ENCODE data around the gene SERPINA3. TPM values are rescaled to one million over a fixed set of nuclear protein-coding genes. Genes with fewer than 3 reads are reported as not detected.

The SERPINA3 gene
- total RNA-seq, 2 donors from 2014 or later, result 279 to 301 TPM

DNA sequence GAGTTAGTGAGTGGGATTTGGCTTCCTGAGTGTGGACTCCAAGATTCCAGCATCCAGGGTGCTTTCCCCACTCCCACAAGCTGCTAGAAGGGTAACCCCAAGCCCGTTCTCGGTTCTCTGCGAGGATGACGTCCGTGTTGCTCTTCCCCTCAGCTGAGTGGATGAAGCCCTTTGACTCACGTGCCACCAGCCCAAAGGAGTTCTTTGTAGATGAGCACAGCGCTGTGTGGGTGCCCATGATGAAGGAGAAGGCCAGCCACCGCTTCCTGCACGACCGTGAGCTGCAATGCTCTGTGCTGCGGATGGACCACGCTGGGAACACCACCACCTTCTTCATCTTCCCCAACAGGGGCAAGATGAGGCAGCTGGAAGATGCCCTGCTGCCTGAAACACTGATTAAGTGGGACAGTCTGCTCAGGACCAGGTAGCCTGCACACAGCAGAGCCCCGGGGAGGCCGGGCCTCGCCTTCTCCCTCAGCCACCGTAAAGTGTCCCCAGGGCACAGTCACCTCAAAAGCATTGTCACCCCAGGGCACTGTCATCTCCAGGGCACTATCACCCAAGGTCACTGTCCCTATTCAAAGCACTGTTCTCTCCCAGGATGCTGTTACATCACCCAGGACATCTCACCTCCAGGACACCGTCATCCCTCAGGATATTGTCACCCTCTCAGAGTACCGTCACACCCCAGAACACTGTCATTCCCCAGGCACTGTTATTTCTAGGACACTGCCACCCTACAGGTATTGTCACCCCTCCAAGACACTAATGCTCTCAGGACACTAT is 31.3 kb downstream of the SERPINA3 start:
- intact Hi-C loops (cut with DNase I), result no loop called here
- DNase-seq (ENCODE audit: low spot score), result no peak

DNA sequence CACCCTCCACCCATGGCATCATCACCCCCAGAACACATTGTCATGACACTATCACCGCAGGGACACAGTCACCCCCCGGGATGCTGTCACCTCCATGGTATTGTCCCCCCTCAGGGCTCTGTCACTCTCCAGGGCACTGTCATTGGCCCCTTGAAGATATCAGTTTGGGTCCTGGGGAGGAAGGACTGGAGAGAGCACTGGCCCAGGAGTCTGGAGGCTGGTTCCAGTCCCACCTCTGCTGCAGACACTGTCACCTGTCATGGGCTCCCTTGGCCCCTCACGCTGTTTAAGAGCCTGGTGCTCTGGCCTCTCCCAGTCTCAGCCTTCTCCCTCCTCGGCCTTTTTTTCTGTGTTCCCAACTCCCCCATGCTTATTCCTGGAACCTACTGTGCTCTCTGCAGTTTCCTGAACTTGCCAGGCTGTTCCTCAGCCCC is 31.9 kb downstream of the SERPINA3 start:
- intact Hi-C loops (cut with DNase I), result no loop called here
- no peak for DNase-seq (ENCODE audit: low spot score)

DNA sequence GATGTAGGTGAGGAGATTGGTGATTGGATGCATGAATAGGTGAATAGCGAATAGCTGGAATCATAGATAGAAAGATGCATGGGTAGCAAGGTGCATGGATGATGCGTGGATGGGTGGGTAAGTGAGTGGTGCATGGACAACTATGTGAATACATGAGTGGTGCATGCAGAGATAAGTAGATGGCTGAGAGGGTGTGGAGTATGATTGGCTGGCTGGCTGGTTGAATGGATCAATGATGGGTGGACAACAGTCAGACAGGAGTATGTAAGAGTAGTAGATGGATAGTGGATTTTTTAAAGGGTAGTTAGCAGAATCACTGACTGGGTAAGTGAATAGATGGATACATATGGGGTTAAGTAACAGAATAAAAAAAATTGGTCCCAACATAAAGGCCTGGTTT is 33.9 kb downstream of the SERPINA3 start:
- intact Hi-C loops (cut with DNase I), result no loop called here
- no peak for DNase-seq (ENCODE audit: low spot score)

DNA sequence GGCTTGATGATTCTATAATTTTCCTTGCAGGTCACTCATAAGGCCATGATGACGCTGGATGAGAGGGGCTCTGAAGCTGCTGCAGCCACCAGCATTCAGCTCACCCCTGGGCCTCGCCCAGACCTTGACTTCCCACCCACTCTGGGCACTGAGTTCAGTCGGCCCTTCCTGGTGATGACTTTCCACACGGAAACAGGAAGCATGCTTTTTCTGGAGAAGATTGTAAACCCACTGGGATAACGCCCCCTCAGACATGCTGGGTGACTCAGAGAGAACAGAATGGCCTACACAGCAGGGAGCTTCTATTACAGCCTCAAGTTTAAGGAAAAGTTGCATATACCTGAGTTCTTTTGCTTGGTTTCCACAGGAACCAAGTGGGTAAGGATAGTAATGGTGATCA is 34.3 kb downstream of the SERPINA3 start:
- DNase-seq (ENCODE audit: low spot score), result no peak
- intact Hi-C loops (cut with DNase I), result no loop called here

DNA sequence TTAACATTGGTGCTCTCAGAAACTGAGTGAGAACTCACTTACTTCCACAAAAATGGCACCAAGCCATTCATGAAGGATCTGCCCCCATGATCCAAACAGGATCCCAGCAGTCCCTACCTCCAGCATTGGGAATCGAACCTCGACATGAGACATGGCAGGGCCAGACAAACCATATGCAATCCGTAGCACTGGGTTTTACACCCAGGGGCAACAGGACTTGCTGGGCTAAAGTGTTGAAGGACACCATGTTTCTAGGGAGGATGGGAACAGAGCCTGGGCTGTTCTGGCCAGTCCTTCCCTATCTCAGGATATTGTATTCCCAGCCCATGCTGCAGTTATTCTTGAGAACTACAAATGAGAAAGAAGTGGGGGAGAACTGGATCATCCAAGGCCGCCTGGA is 36.6 kb downstream of the SERPINA3 start:
- no peak for DNase-seq (ENCODE audit: low spot score)
- intact Hi-C loops (cut with DNase I), result no loop called here

DNA sequence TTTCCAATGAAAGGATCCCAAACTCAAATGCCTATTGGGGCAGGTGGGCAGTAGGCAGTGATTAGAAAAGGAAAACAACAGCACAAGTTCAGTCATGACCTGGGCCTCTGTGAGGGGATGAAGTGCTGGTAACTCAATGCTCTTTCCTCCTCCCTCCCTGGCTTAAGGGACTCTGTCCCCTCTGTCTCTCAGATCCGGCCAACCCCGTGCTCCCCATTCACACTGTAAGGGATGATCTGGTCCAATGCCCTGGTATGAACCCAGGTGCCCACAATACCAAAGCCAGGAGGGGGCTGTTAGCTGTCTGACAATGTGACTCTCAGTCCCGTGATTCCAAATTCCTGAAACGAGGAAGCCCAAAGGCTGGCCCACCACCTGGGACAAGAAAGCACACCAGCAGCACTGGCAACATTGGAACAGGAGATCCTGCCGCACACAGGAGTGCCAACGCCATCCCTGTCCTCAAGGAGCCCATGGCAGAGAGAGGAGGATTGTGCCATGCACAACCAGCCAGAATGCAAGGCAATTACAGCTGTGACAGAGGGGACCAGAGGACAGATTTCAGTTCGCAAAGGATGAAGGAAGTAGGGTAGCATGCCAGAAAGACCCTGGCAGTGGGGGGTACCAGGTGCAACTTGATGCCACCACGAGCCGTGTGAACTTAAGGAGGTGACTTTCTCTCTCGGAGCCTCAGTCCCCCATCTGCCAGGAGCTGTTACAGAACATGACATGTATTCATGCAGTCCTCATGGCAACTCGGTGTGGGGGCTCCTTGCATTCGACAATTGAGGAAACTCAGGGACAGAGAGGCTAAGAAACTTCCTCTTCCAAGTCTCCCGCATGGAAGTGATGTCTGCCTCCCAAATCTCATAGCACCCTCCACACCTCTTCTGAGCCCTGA is 37.6 kb downstream of the SERPINA3 start:
- no peak for DNase-seq (ENCODE audit: low spot score)
- intact Hi-C loops (cut with DNase I), result no loop called here

DNA sequence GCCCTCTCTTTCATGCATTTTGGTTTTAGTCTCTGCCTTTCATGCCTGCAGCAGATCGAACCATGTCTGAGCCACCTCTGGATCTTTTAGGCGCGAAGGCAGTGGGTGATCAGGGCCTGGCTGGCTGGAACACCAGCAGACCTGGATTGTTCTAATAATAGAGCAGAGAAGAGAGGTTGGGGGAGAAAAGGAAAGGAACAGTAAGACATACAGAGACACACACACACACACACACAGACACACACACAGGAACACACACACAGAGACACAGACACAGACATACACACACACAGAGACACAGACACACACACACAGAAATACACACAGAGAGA is 38.2 kb downstream of the SERPINA3 start:
- DNase-seq (ENCODE audit: low spot score), result no peak
- intact Hi-C loops (cut with DNase I), result no loop called here

DNA sequence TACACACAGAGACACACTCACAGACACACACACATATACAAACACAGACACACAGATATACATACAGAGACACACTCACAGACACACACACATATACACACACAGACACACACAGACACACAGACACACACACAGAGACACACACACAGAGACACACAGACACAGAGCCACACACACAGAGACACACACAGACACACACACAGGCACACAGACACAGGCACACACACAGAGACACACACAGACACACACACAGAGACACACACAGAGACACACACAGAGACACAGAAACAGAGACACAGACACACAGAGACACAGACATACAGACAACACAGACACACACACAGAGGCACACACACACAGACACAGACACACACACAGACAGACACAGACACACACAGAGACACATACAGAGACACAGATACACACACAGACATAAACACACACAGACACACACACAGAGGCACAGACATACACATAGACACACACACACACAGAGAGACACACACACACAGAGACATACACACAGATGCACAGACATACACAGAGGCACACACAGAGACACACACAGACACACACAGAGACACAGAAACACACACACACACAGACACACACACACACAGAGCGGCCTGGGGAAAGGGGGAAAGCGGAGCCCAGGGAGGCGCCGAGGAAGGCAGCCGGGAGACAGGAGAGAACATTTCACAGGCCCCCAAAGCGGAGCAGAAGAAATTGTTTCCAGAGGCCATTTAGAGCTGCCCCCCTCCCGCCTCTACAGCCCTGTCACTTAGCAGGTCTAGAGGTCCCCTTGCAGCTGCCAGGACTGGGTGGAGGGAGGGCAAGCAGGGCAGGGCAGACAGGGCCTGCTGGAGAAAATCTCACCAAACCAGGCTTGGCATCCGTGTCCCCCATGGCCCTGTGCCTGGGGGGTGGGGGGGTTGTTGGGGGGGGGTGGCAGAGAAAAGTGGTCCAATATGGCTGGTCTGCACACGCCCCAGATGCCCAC is 38.9 kb downstream of the SERPINA3 start:
- intact Hi-C loops (cut with DNase I), result no loop called here
- no peak for DNase-seq (ENCODE audit: low spot score)

DNA sequence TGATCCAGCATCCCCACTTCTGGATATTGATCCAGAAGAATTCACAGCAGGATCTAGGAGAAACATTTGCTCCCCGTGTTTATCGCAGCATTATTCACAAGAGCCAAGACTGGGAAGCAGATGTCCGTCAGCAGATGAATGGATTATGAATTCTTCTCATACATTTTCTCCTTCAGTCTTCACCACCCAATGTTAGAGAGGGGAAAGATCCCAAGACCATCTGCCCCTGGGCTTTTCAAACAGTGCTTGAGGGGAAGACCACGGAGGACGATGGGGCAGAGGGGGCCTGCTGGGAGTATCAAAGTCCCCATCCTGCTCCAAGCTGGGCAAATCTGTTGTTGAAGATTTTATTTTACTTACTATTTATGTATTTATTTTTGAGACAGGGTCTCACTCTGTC is 41.1 kb downstream of the SERPINA3 start:
- no peak for DNase-seq (ENCODE audit: low spot score)

DNA sequence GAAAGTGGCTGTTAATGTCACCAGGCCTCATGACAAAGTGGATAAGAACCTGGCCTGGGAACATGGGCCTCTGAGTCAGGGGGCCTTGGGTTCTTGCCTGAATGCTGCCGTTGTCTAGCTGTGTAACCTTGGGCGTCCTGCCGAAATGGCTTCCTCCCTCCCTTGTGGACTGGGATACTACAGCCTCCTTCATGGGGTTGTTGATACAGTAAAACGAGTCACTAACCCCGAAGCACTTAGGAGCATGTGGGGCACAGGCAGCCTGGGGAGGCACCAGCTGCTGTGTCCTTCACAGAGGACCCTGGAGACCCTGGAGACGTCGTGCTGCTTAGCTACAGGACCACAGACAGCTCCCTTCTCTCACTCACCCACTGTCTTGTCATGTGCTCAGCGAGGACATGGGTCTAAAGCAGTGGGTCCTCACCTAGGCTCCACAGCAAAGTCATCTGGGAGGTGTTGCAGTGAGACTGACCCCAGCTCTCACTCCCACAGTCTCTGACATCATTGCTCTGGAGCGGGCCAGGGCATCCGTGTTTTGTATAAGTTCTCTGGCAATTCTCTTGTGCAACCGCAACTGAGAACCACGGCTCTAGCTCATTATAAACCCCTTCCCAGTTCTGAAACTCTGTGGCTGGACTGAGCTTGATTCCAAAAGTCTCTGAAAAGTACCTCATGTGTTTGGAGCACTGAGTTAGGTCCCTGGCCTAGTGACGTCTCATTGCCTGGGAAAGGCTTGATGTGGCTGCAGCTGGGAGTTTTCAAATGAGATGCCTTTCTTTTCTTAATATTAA is 42.1 kb downstream of the SERPINA3 start:
- no peak for DNase-seq (ENCODE audit: low spot score)
- intact Hi-C loops (cut with DNase I), result no loop called here

More for the DNA sequence above, 41.1 kb downstream of the SERPINA3 start:
- intact Hi-C loops (cut with DNase I), result no loop called here

DNA sequence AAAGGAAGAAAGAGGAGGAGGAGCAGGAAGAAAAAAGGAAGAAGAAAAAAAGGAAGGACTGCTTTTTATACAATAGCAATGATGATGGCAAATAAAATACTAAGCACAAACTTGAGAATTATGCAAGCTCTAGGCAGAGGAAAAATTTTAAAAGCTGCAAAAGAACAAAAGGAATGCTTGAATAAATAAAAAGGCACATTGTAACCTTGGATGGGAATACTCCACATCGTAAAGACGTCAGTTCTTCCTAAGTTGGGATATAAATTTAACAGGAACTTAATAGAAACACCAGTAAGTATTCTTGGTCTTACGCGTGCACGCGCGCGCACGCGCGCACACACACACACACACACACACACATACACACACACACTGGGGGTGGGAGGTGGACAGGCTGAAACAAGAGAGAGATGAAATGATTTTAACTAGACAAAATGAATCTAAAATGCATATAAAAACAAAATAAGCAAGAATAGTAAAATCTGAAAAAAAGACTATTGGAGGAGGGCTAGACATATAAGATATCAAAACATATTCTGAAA is 43.0 kb downstream of the SERPINA3 start:
- DNase-seq (ENCODE audit: low spot score), result no peak
- intact Hi-C loops (cut with DNase I), result no loop called here

DNA sequence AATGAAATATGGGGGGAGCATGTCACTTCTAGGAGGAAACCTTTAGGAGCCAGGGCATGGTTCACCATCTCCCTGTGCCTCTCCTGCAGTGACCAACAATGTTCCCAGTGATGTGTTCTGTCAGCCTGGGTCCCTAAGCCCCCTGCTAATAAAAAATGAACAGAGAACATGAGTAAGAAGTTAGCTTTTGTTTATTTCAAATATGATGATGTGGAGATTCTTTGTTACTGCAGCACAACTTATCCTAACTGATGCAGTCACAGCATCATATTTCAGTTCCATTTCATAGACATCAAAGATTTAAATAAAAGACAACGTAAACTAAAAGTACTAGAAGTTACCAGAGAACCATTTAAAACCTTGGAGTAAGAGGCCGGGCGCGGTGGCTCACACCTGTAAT is 43.9 kb downstream of the SERPINA3 start:
- DNase-seq (ENCODE audit: low spot score), result no peak
- intact Hi-C loops (cut with DNase I), result no loop called here

DNA sequence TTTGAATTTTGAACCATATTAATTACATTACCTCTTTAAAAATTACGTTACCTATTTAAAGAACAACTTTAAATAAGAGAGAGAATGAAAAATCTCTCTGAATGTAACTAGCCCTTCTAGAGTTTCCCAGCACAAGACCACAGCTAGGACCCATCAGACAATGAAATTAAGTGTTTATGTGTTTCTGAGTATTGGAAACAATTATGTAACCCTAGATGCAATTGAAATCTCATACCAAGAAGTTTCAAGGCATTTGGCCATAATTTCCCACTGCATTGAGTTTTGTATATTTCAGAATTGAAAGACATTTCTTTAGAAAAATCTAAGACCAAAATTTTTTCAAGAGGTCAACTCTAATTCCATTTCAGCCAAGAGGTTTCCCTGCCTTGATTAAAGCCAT is 47.1 kb downstream of the SERPINA3 start:
- no peak for DNase-seq (ENCODE audit: low spot score)
- intact Hi-C loops (cut with DNase I), result no loop called here

DNA sequence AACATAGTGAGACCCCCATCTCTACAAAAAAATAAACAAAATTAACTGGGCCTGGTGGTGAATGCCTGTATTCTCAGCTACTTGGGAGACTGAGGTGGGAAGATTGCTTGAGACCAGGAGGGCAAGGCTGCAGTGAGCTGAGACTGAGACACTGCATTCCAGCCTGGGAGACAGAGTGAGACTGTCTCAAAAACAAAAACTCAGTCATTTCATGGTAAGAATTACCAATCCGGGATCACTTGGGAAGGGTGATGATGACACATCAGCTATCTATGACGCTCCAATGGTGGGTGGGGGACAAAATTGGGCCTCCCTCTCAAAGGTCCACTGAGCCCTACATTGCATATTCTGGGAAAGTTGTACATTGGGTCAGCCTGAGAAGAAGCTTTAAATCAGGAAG is 47.7 kb downstream of the SERPINA3 start:
- intact Hi-C loops (cut with DNase I), result no loop called here
- no peak for DNase-seq (ENCODE audit: low spot score)

DNA sequence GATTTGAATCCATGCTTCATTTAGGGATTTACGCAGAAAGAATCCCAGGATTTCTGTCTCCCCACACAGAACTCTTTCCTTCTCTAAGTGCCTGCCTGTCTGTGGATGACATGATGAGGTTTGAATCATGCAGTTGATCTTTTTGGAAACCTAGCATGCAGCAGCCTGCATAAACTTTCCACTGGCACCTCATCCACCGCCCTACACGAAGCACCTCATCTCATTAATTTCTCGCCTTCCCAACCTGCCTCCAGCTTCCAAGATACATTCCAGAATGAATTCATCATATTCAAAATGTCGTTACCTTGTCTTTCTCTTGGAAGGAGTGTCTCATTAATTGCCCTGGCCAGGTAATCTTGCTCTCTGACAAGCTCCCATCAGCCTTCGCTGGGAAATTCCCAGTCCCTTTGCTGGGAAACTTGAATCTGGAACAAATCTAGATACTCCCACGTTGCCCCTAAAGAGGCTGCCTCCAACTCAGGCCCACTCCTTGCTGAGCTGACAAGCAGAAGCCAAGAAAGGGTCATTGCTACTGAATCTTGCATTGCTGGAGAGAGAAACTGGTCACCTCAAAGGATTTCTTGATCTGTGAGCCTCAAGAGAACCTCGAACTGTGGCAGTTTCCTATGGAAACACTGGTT is 48.2 kb downstream of the SERPINA3 start:
- DNase-seq (ENCODE audit: low spot score), result no peak
- intact Hi-C loops (cut with DNase I), result no loop called here

DNA sequence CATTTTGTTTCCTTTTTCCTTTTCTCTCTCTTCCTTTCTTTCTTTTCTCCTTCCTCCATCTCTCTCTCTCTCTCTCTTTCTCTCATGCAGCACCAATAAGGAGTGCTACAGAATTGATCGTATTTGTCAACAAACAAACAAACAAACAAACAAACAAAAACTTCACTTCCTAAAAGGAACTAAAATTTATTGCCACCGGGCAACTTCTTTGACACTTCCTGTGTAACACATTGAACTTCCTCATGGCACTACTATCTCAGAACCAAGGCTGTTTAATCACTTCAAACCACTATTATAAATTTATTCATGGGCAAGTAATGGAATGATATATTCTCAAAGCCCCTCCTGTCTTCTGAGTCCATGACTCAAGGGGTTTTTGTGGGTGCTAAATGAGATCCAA is 51.3 kb downstream of the SERPINA3 start:
- intact Hi-C loops (cut with DNase I), result no loop called here
- no peak for DNase-seq (ENCODE audit: low spot score)

DNA sequence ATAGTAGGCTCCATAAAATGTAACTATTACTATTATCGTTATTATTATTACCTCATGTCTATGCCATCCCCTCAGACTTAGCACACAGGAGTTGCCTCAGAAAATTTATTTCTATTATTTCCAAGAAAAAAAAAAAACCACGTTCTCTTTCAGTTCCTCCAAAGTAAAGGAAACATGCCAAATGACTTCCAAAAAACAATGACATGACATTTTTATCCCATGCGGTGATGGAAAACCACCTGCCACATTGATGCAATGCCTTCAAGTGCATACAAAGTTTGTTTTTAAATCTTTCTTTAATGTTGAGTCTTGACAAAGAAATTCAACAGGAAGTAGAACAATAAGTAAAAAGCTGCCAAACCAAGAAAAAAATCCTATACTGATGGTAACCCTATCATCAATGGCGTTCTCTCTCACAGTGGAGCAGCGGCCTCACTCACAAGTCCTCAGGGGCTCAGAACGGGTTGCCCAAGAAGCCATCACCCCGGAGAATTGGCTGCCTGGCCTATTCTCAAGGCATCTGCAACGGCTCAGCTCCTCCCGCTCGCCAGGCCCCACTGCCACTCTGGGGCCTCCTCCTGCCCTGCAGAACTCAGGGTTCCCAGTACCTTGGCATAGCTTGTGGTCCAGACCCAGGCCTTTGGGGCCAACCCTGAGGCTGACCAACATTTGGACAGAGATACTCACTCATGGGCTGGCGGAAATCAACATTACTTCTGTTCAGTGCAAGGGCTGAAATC is 51.9 kb downstream of the SERPINA3 start:
- no peak for DNase-seq (ENCODE audit: low spot score)
- intact Hi-C loops (cut with DNase I), result no loop called here

All from posterior vena cava (tissue), 2 donors.